ENCODE data around the gene MIGA1. TPM values are rescaled to one million over a fixed set of nuclear protein-coding genes. Genes with fewer than 3 reads are reported as not detected.
"Not testable (repeated sequence)": the region's sequence is repeated elsewhere in the genome, so short reads cannot be mapped to it uniquely, and the experiment has no call there.

MIGA1 gene
- total RNA-seq, 1 donor from 2014 or later, result 8.9 TPM

- H3K4me3 ChIP-seq (ENCODE audit: low read depth, low read length), result no peak overlapping the region
- TF ChIP-seq CTCF (conservative IDR thresholded peaks at IDR 0.05; ENCODE audit: low read depth, low read length), result no peak
- no peak for DNase-seq (ENCODE audit: low read depth)
Observed at GRCh38 chr1:77906624-77907023, 127.2 kb downstream of the MIGA1 start.

GRCh38 chr1:77910116-77910515, 130.7 kb downstream of the MIGA1 start:
- DNase-seq (ENCODE audit: low read depth), result no peak
- TF ChIP-seq CTCF (conservative IDR thresholded peaks at IDR 0.05; ENCODE audit: low read depth, low read length), result no peak
- H3K4me3 ChIP-seq (ENCODE audit: low read depth, low read length), result no peak overlapping the region

GRCh38 chr1:77918918-77919317, 139.5 kb downstream of the MIGA1 start:
- H3K4me3 ChIP-seq (ENCODE audit: low read depth, low read length); DNase-seq (ENCODE audit: low read depth): not testable (repeated sequence)

- DNase-seq (ENCODE audit: low read depth), result no peak
- no peak overlapping the region for H3K4me3 ChIP-seq (ENCODE audit: low read depth, low read length)
- no peak for TF ChIP-seq CTCF (conservative IDR thresholded peaks at IDR 0.05; ENCODE audit: low read depth, low read length)
Observed at GRCh38 chr1:77925518-77925917, 146.1 kb downstream of the MIGA1 start.

GRCh38 chr1:77925956-77926355, 146.5 kb downstream of the MIGA1 start:
- no peak for TF ChIP-seq CTCF (conservative IDR thresholded peaks at IDR 0.05; ENCODE audit: low read depth, low read length)
- no peak overlapping the region for H3K4me3 ChIP-seq (ENCODE audit: low read depth, low read length)
- no peak for DNase-seq (ENCODE audit: low read depth)

- H3K4me3 ChIP-seq (ENCODE audit: low read depth, low read length), result no peak overlapping the region
Observed at GRCh38 chr1:77926561-77927357, 147.3 kb downstream of the MIGA1 start.

GRCh38 chr1:77927414-77927813, 148.0 kb downstream of the MIGA1 start:
- TF ChIP-seq CTCF (conservative IDR thresholded peaks at IDR 0.05; ENCODE audit: low read depth, low read length), result no peak
- no peak for DNase-seq (ENCODE audit: low read depth)
- no peak overlapping the region for H3K4me3 ChIP-seq (ENCODE audit: low read depth, low read length)

More at GRCh38 chr1:77926561-77927357, 147.3 kb downstream of the MIGA1 start:
- no peak for DNase-seq (ENCODE audit: low read depth)
- no peak for TF ChIP-seq CTCF (conservative IDR thresholded peaks at IDR 0.05; ENCODE audit: low read depth, low read length)

Other genes with a start within 250 kb of the MIGA1 start
- gene ZZZ3, start 97.0 kb upstream of the MIGA1 start, total RNA-seq, result 32.1 and 43.3 TPM in 2 replicates
- 41.1 and 44.1 TPM in 2 replicates for gene USP33, start 19.8 kb upstream of the MIGA1 start, total RNA-seq
- gene NEXN, start 109.0 kb downstream of the MIGA1 start, total RNA-seq, result 13.5 and 17.2 TPM in 2 replicates
- 81.2 and 133 TPM in 2 replicates for gene FUBP1, start 199.4 kb downstream of the MIGA1 start, total RNA-seq
- gene DNAJB4, start 225.3 kb downstream of the MIGA1 start, total RNA-seq, result 3.6 and 10.9 TPM in 2 replicates